ENCODE measurements around the gene PLEKHG4B. TPM values are rescaled to one million over a fixed set of nuclear protein-coding genes. Genes with fewer than 3 reads are reported as not detected.
"Not testable (repeated sequence)": the region's sequence is repeated elsewhere in the genome, so short reads cannot be mapped to it uniquely, and the experiment has no call there.

PLEKHG4B gene
- total RNA-seq, 1 experiment from 2014 or later: not detected

- Histone ChIP-seq H3K4me3 (no peak overlapping the region), H3K9me3 (no peaks in the 10 kb centered on the region), H3K36me3 (peaks cover 67% of the 10 kb centered on the region), H3K27me3 (no peaks in the 10 kb centered on the region)
- no peak for DNase-seq
Measured at GRCh38 chr5:225334-225733, 133.4 kb downstream of the PLEKHG4B start.

- not testable (repeated sequence) for H3K27me3 ChIP-seq, DNase-seq, H3K4me3 ChIP-seq, H3K9me3 ChIP-seq
- H3K36me3 ChIP-seq: peaks cover 62% of the 10 kb centered on the region
Measured at GRCh38 chr5:227375-227774, 135.4 kb downstream of the PLEKHG4B start.

GRCh38 chr5:228886-229285, 136.9 kb downstream of the PLEKHG4B start:
- Histone ChIP-seq H3K36me3 (peaks cover 65% of the 10 kb centered on the region), H3K27me3 (no peaks in the 10 kb centered on the region), H3K4me3 (no peak overlapping the region), H3K9me3 (no peaks in the 10 kb centered on the region)
- no peak for DNase-seq

- no peak for DNase-seq
- H3K9me3 ChIP-seq: no peaks in the 10 kb centered on the region
- no peaks in the 10 kb centered on the region for H3K27me3 ChIP-seq
- no peak overlapping the region for H3K4me3 ChIP-seq
- peaks cover 61% of the 10 kb centered on the region for H3K36me3 ChIP-seq
Measured at GRCh38 chr5:230711-231110, 138.7 kb downstream of the PLEKHG4B start.

GRCh38 chr5:231661-232060, 139.7 kb downstream of the PLEKHG4B start:
- Histone ChIP-seq H3K9me3 (no peaks in the 10 kb centered on the region), H3K4me3 (no peak overlapping the region), H3K36me3 (peaks cover 56% of the 10 kb centered on the region), H3K27me3 (no peaks in the 10 kb centered on the region)
- DNase-seq: no peak

GRCh38 chr5:233426-233825, 141.5 kb downstream of the PLEKHG4B start:
- H3K27me3 ChIP-seq, DNase-seq, H3K4me3 ChIP-seq, H3K9me3 ChIP-seq: not testable (repeated sequence)
- H3K36me3 ChIP-seq: peaks cover 46% of the 10 kb centered on the region

GRCh38 chr5:234450-234849, 142.5 kb downstream of the PLEKHG4B start:
- Histone ChIP-seq H3K9me3 (no peaks in the 10 kb centered on the region), H3K27me3 (no peaks in the 10 kb centered on the region), H3K4me3 (no peak overlapping the region), H3K36me3 (peaks cover 36% of the 10 kb centered on the region)
- DNase-seq: no peak

GRCh38 chr5:235527-235926, 143.6 kb downstream of the PLEKHG4B start:
- not testable (repeated sequence) for H3K27me3 ChIP-seq, H3K4me3 ChIP-seq, DNase-seq, H3K9me3 ChIP-seq
- H3K36me3 ChIP-seq: peaks cover 39% of the 10 kb centered on the region

- DNase-seq, H3K9me3 ChIP-seq, H3K27me3 ChIP-seq, H3K4me3 ChIP-seq: not testable (repeated sequence)
- H3K36me3 ChIP-seq: peaks cover 57% of the 10 kb centered on the region
Measured at GRCh38 chr5:237931-238330, 146.0 kb downstream of the PLEKHG4B start.

Other genes starting within 250 kb of the PLEKHG4B start
- gene LRRC14B, start 99.3 kb downstream of the PLEKHG4B start, total RNA-seq (2014; rRNA removed; shearing (Covaris generic); ENCODE audit: low replicate concordance): not detected in 2 replicates
- gene CCDC127, start 126.0 kb downstream of the PLEKHG4B start, total RNA-seq (2014; rRNA removed; shearing (Covaris generic); ENCODE audit: low replicate concordance): 2.9 and 3.4 TPM in 2 replicates
- gene SDHA, start 126.2 kb downstream of the PLEKHG4B start, total RNA-seq (2014; rRNA removed; shearing (Covaris generic); ENCODE audit: low replicate concordance): 101 and 128 TPM in 2 replicates
- gene PDCD6, start 179.5 kb downstream of the PLEKHG4B start, total RNA-seq (2014; rRNA removed; shearing (Covaris generic); ENCODE audit: low replicate concordance): 107 and 139 TPM in 2 replicates
- 20.6 and 24.5 TPM in 2 replicates for gene AHRR, start 229.5 kb downstream of the PLEKHG4B start, total RNA-seq (2014; rRNA removed; shearing (Covaris generic); ENCODE audit: low replicate concordance)

All from MG63 (cell line).